CD4-positive, CD25-positive, alpha-beta regulatory T cell (primary cell): ENCODE results near the gene TCIRG1. TPM values are rescaled to one million over a fixed set of nuclear protein-coding genes. Genes with fewer than 3 reads are reported as not detected.
A peak's percentile ranks its signal among the peaks of the same experiment; 100 is the strongest.

ENCODE experiments used
- ATAC-seq, 2 donors: fragments of 150-1000 bp; cut with Tn5 transposase; one replicate each; pipeline ENCODE4 v1.10.0; 2021; ENCODE audit warnings: low read depth in 2 of 2, moderate number of reproducible peaks in 2 of 2, moderate library complexity in 1 of 2
- DNase-seq, 3 donors: peaks; one replicate each; pipeline versions ENCODE4 v3.0.0 to v3.0.0-alpha.2; 2012 to 2022; ENCODE audit warnings: mixed read lengths in 1 of 3
- H3K27ac ChIP-seq: one replicate; pipeline ENCODE4 v1.7.0; 2013; ENCODE audit warnings: mild to moderate bottlenecking, low read length; ENCODE audit not compliant: insufficient read depth, poor library complexity, severe bottlenecking
- H3K27me3 ChIP-seq: one replicate; pipeline ENCODE4 v1.7.0; 2013; ENCODE audit warnings: low read length; ENCODE audit not compliant: control insufficient read depth, insufficient read depth
- H3K36me3 ChIP-seq: one replicate; pipeline ENCODE4 v1.7.0; 2013; ENCODE audit warnings: mild to moderate bottlenecking, low read length, moderate library complexity; ENCODE audit not compliant: control insufficient read depth, insufficient read depth
- H3K4me1 ChIP-seq: 2 replicates; pipeline ENCODE4 v1.7.0; 2013; ENCODE audit warnings: mild to moderate bottlenecking, low read length; ENCODE audit not compliant: insufficient read depth, control insufficient read depth, poor library complexity, severe bottlenecking
- H3K4me3 ChIP-seq: one replicate; pipeline ENCODE4 v1.7.0; 2013; ENCODE audit warnings: low read depth, mild to moderate bottlenecking, low read length, moderate library complexity
- H3K9me3 ChIP-seq, 2 experiments: 1 replicate in 1 of 2; 2 replicates in 1 of 2; pipeline ENCODE4 v1.7.0; 2013; ENCODE audit warnings: low read length in 2 of 2, mild to moderate bottlenecking in 1 of 2, moderate library complexity in 1 of 2; ENCODE audit not compliant: control insufficient read depth in 2 of 2
- H3K27ac Mint-ChIP-seq, 3 donors: one replicate each; pipeline ENCODE4 v1.8.0; 2020 to 2022; ENCODE audit warnings: mild to moderate bottlenecking in 3 of 3, mixed read lengths in 3 of 3, moderate library complexity in 2 of 3
- H3K27me3 Mint-ChIP-seq: one replicate; pipeline ENCODE4 v1.8.0; 2022; ENCODE audit warnings: mild to moderate bottlenecking, mixed read lengths
- H3K36me3 Mint-ChIP-seq: one replicate; pipeline ENCODE4 v1.8.0; 2020; ENCODE audit warnings: mixed read lengths
- H3K4me1 Mint-ChIP-seq, 4 donors: one replicate each; pipeline ENCODE4 v1.8.0; 2020 to 2022; ENCODE audit warnings: mixed read lengths in 4 of 4, mild to moderate bottlenecking in 1 of 4
- H3K4me3 Mint-ChIP-seq, 4 donors: one replicate each; pipeline ENCODE4 v1.8.0; 2020 to 2022; ENCODE audit warnings: mild to moderate bottlenecking in 4 of 4, mixed read lengths in 4 of 4, moderate library complexity in 3 of 4
- H3K9me3 Mint-ChIP-seq, 7 donors: one replicate each; pipeline ENCODE4 v1.8.0; 2020 to 2022; ENCODE audit warnings: mixed read lengths in 7 of 7, mild to moderate bottlenecking in 3 of 7, moderate library complexity in 2 of 7
- polyA plus RNA-seq, 4 donors: library from polyadenylated mRNA; unstranded; fragments of 300-500 nt; fragmentation: Illumina TruSeq; gene quantifications; one replicate each; pipeline ENCODE4 v1.2.3, GENCODE V29; 2021
- total RNA-seq: library from RNA; stranded (reverse); gene quantifications from one replicate; pipeline ENCODE4 v1.2.3, GENCODE V29; 2022

Gene TCIRG1
- total and polyA plus RNA-seq, 5 donors from 2014 or later, result 33.3 to 290 (median 53.9) TPM

DNA sequence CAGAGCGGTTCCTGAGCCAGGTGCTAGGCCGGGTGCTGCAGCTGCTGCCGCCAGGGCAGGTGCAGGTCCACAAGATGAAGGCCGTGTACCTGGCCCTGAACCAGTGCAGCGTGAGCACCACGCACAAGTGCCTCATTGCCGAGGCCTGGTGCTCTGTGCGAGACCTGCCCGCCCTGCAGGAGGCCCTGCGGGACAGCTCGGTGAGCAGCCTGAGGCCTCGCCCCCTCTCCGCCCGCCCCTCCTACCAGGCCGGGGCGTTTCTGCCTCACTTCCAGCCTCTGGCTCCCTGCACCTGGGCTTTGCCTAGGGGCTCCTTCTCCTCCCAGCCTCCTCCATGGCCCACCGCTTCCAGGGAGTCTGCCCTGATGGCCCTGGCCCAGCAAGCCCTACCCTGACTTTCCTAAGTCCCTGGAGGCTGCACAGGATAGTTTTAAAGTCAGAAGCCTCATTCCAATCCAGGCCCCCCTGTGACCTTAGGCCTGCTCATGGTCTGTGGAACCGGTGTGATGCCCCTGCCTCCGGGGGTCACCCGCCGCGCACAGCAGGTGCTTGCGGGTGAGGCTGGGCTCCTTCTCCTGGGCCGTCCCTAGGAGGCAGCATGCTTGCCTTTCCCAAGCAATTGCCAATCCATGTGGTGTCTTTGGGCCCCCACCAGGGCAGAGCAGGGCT, 5.5 kb downstream of the TCIRG1 start:
- Histone ChIP-seq H3K27ac (no peak overlapping the region), H3K36me3 (peaks cover 33% of the 10 kb centered on the region), H3K9me3 (no peaks in the 10 kb centered on the region), H3K4me1 (peaks cover 25% of the 10 kb centered on the region), H3K4me3 (no peak overlapping the region), H3K27me3 (no peaks in the 10 kb centered on the region)
- Mint-ChIP-seq H3K9me3 (no peaks in the 10 kb centered on the region), H3K4me3 (peak overlapping the region in 1 of 4 donors; percentile 76), H3K27ac (no peak overlapping the region), H3K27me3 (no peaks in the 10 kb centered on the region), H3K4me1 (peaks cover 0 to 13% (median 3%) of the 10 kb centered on the region in 4 donors), H3K36me3 (peaks cover 3% of the 10 kb centered on the region)
- ATAC-seq, result no peak
- DNase-seq, result no peak

DNA sequence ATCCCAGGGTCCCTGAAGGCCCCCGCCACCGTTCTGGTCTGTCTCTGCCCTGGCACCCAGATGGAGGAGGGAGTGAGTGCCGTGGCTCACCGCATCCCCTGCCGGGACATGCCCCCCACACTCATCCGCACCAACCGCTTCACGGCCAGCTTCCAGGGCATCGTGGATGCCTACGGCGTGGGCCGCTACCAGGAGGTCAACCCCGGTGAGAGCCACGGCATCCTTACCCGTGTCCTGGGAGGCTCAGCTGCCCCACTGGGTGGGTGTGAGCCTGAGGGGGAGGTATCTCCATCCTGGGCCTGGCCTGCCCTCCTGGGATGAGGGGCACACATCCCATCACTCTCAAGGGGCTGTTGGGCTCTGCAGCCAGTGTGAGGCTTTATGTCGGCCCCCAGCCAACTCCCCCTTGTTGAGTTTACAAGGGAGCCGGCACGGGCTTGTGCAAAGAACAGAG, 6.1 kb downstream of the TCIRG1 start:
- Histone ChIP-seq H3K27me3 (no peaks in the 10 kb centered on the region), H3K27ac (no peak overlapping the region), H3K9me3 (no peaks in the 10 kb centered on the region), H3K4me3 (no peak overlapping the region), H3K36me3 (peaks cover 38% of the 10 kb centered on the region), H3K4me1 (peaks cover 19% of the 10 kb centered on the region)
- Mint-ChIP-seq H3K4me3 (peak overlapping the region in 1 of 4 donors; percentile 73), H3K4me1 (peaks cover 0 to 11% (median 2%) of the 10 kb centered on the region in 4 donors), H3K27me3 (no peaks in the 10 kb centered on the region), H3K36me3 (peaks cover 3% of the 10 kb centered on the region), H3K27ac (peak overlapping the region in 1 of 3 donors; percentile 20), H3K9me3 (no peaks in the 10 kb centered on the region)
- DNase-seq (no peak), ATAC-seq (no peak)

- DNase-seq, result no peak
- ATAC-seq, result no peak
- H3K4me3 Mint-ChIP-seq, result no peak overlapping the region
- no peak overlapping the region for H3K4me3 ChIP-seq
- H3K27ac ChIP-seq, result no peak overlapping the region
- H3K36me3 Mint-ChIP-seq, result peaks cover 9% of the 10 kb centered on the region
- no peaks in the 10 kb centered on the region for H3K9me3 ChIP-seq
- no peaks in the 10 kb centered on the region for H3K4me1 ChIP-seq
- peaks cover 0 to 3% (median 0%) of the 10 kb centered on the region in 7 donors for H3K9me3 Mint-ChIP-seq
- peak overlapping the region in 1 of 3 donors; percentile 42 for H3K27ac Mint-ChIP-seq
- H3K36me3 ChIP-seq, result peaks cover 56% of the 10 kb centered on the region
- H3K27me3 Mint-ChIP-seq, result no peaks in the 10 kb centered on the region
- H3K27me3 ChIP-seq, result no peaks in the 10 kb centered on the region
- H3K4me1 Mint-ChIP-seq, result no peaks in the 10 kb centered on the region
Measured at GRCh38 chr11:68047437-68048290, 8.8 kb downstream of the TCIRG1 start.

DNA sequence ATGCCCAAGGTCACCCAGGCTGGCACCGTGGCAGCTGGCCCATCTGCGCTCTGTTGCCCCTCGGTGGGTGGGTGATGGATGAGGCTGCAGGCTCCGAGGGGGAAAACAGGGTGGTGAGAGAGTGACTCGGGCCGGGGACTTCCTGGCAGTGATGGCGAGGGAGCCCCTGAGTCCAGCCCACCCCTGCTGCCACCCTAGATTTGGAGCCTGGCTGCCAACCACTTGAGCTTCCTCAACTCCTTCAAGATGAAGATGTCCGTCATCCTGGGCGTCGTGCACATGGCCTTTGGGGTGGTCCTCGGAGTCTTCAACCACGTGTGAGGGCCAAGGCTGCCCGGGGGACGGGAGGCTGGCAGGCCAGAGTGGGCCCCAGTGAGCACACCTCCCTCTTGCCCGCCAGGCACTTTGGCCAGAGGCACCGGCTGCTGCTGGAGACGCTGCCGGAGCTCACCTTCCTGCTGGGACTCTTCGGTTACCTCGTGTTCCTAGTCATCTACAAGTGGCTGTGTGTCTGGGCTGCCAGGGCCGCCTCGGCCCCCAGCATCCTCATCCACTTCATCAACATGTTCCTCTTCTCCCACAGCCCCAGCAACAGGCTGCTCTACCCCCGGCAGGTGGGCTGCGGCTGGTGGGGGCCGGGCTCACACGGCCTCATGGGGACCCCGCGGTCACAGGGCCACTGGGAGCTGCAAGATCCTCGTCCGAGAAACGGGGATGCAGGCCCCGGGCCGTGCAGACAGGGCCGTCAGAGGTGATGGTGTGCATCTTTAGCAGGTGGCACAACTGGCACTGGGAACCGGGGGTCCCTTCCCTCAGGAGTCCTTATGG, 10.1 kb downstream of the TCIRG1 start:
- H3K4me1 ChIP-seq, result no peaks in the 10 kb centered on the region
- H3K36me3 Mint-ChIP-seq, result peaks cover 9% of the 10 kb centered on the region
- H3K9me3 Mint-ChIP-seq, result peaks cover 0 to 3% (median 0%) of the 10 kb centered on the region in 7 donors
- H3K4me3 ChIP-seq, result no peak overlapping the region
- peaks cover 58% of the 10 kb centered on the region for H3K36me3 ChIP-seq
- no peaks in the 10 kb centered on the region for H3K27me3 Mint-ChIP-seq
- H3K9me3 ChIP-seq, result no peaks in the 10 kb centered on the region
- no peak overlapping the region for H3K27ac Mint-ChIP-seq
- no peaks in the 10 kb centered on the region for H3K4me1 Mint-ChIP-seq
- H3K27me3 ChIP-seq, result no peaks in the 10 kb centered on the region
- no peak for ATAC-seq
- H3K27ac ChIP-seq, result no peak overlapping the region
- DNase-seq, result no peak
- H3K4me3 Mint-ChIP-seq, result no peak overlapping the region

DNA sequence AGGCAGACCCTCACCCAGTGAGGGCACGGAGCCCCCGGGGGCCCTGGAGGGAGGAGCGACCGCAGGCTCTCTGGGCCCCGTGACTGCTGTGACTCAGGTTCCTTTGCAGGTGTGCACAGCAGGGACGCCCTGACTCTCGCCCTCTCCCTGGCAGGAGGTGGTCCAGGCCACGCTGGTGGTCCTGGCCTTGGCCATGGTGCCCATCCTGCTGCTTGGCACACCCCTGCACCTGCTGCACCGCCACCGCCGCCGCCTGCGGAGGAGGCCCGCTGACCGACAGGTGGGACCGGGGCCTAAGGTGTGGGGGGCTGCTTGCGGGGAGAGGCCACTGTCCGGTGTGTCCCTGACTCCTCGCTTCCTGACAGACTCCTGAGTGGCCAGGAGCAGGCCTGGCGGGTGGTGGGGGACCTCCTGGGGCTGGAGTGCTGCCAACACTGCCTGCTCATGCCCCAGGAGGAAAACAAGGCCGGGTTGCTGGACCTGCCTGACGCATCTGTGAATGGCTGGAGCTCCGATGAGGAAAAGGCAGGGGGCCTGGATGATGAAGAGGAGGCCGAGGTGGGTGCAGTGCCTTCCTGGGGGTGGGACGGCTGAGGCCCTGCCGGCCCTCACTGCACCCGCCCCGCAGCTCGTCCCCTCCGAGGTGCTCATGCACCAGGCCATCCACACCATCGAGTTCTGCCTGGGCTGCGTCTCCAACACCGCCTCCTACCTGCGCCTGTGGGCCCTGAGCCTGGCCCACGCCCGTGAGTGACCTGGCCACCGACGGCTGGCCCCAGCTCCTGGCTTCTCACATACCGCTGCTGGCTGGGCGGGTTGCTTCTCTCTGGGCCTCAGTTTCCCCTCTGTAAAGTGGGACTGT, 10.9 kb downstream of the TCIRG1 start:
- no peak for DNase-seq
- Mint-ChIP-seq H3K27ac (no peak overlapping the region), H3K4me1 (no peaks in the 10 kb centered on the region), H3K9me3 (peaks cover 0 to 3% (median 0%) of the 10 kb centered on the region in 7 donors), H3K4me3 (no peak overlapping the region), H3K36me3 (peaks cover 9% of the 10 kb centered on the region), H3K27me3 (no peaks in the 10 kb centered on the region)
- no peaks in the 10 kb centered on the region for H3K27me3 ChIP-seq
- no peaks in the 10 kb centered on the region for H3K9me3 ChIP-seq
- no peak overlapping the region for H3K27ac ChIP-seq
- peaks cover 50% of the 10 kb centered on the region for H3K36me3 ChIP-seq
- no peak overlapping the region for H3K4me3 ChIP-seq
- ATAC-seq, result no peak
- H3K4me1 ChIP-seq, result no peaks in the 10 kb centered on the region

GRCh38 chr11:68050371-68050841, 11.6 kb downstream of the TCIRG1 start:
- peaks cover 47% of the 10 kb centered on the region for H3K36me3 ChIP-seq
- DNase-seq (no peak), ATAC-seq (no peak)
- Mint-ChIP-seq H3K27me3 (no peaks in the 10 kb centered on the region), H3K4me1 (no peaks in the 10 kb centered on the region), H3K27ac (peak overlapping the region in 1 of 3 donors; percentile 31), H3K9me3 (peaks cover 0 to 3% (median 0%) of the 10 kb centered on the region in 7 donors), H3K4me3 (no peak overlapping the region), H3K36me3 (peaks cover 9% of the 10 kb centered on the region)
- no peaks in the 10 kb centered on the region for H3K4me1 ChIP-seq
- H3K4me3 ChIP-seq, result no peak overlapping the region
- H3K27me3 ChIP-seq, result no peaks in the 10 kb centered on the region
- no peak overlapping the region for H3K27ac ChIP-seq
- H3K9me3 ChIP-seq, result no peaks in the 10 kb centered on the region
